IMR-90 (cell line): ENCODE data around the gene VDAC2. TPM values are rescaled to one million over a fixed set of nuclear protein-coding genes. Genes with fewer than 3 reads are reported as not detected.

Experiments
- ATAC-seq: fragments of 200-7000 bp; cut with Tn5 transposase; 2 replicates; pipeline ENCODE4 v1.9.1; 2020; ENCODE audit warnings: low read depth, mild to moderate bottlenecking, moderate library complexity
- BruUV-seq: library from RNA; stranded (reverse); fragments of 400-500 nt; replicated peaks from 2 replicates; lab custom pipeline; 2021; lab: Mats Ljungman, UMichigan
- CTCF ChIA-PET: fragments of 300-600 bp; formaldehyde crosslinking; extraction: SDS; loops from one replicate; lab custom pipeline; 2021; ENCODE audit warnings: antibody characterized with exemption; lab: Yijun Ruan, JAX
- POLR2A ChIA-PET: fragments of 300-600 bp; sonication (Branson Sonifier 250); formaldehyde crosslinking; loops from one replicate; lab custom pipeline; 2022; ENCODE audit warnings: antibody characterized with exemption; ENCODE audit not compliant: unreplicated experiment; lab: Charles Lee
- DNase-seq: peaks from one replicate; pipeline ENCODE4 v3.0.0; 2013
- H2AFZ ChIP-seq: replicated peaks from 2 replicates; pipeline ENCODE3; 2013; ENCODE audit warnings: low read length, mild to moderate bottlenecking; ENCODE audit not compliant: poor library complexity
- H2AK5ac ChIP-seq: 2 replicates; pipeline ENCODE4 v1.6.1; 2013; ENCODE audit warnings: low read depth, low read length, inconsistent platforms
- H2AK9ac ChIP-seq: replicated peaks from 2 replicates; pipeline ENCODE3; 2013; ENCODE audit warnings: mild to moderate bottlenecking, low read depth, low read length, moderate library complexity; ENCODE audit not compliant: poor library complexity
- H2BK120ac ChIP-seq: 2 replicates; pipeline ENCODE4 v1.6.1; 2013; ENCODE audit warnings: low read depth, low read length, inconsistent platforms
- H2BK15ac ChIP-seq: 3 replicates; pipeline ENCODE4 v1.6.1; 2013; ENCODE audit warnings: low read depth, low read length, inconsistent platforms
- H2BK20ac ChIP-seq: 2 replicates; pipeline ENCODE4 v1.6.1; 2013; ENCODE audit warnings: low read depth, mild to moderate bottlenecking, inconsistent platforms, low read length, moderate library complexity
- H2BK5ac ChIP-seq: 2 replicates; pipeline ENCODE4 v1.6.1; 2013; ENCODE audit warnings: mild to moderate bottlenecking, low read depth, low read length, inconsistent platforms; ENCODE audit not compliant: poor library complexity, severe bottlenecking
- H3K14ac ChIP-seq: replicated peaks from 2 replicates; pipeline ENCODE4 v1.6.1; 2013; ENCODE audit warnings: low read depth, low read length, inconsistent platforms
- H3K18ac ChIP-seq: 2 replicates; pipeline ENCODE4 v1.6.1; 2013; ENCODE audit warnings: low read depth, low read length, control low read depth
- H3K23ac ChIP-seq: 2 replicates; pipeline ENCODE4 v1.6.1; 2013; ENCODE audit warnings: low read depth, low read length, inconsistent platforms
- H3K27ac ChIP-seq: 2 replicates; pipeline ENCODE4 v1.5.1; 2013; ENCODE audit warnings: mild to moderate bottlenecking, control low read depth, low read length; ENCODE audit not compliant: insufficient read depth
- H3K27me3 ChIP-seq: 2 replicates; pipeline ENCODE4 v1.6.1; 2013; ENCODE audit warnings: low read length; ENCODE audit not compliant: control insufficient read depth, insufficient read depth
- H3K36me3 ChIP-seq: 2 replicates; pipeline ENCODE4 v1.6.1; 2013; ENCODE audit warnings: low read length, mixed read lengths; ENCODE audit not compliant: control insufficient read depth, insufficient read depth
- H3K4ac ChIP-seq: 2 replicates; pipeline ENCODE4 v1.6.1; 2013; ENCODE audit warnings: low read depth, low read length, inconsistent platforms
- H3K4me1 ChIP-seq: 2 replicates; pipeline ENCODE4 v1.6.1; 2013; ENCODE audit warnings: low read length, mixed read lengths; ENCODE audit not compliant: control insufficient read depth, insufficient read depth
- H3K4me2 ChIP-seq: 2 replicates; pipeline ENCODE4 v1.6.1; 2013; ENCODE audit warnings: low read depth, mild to moderate bottlenecking, control low read depth, low read length, moderate library complexity
- H3K4me3 ChIP-seq: 2 replicates; pipeline ENCODE4 v1.5.1; 2013; ENCODE audit warnings: low read depth, mild to moderate bottlenecking, control low read depth, low read length, moderate library complexity; ENCODE audit not compliant: insufficient read depth
- H3K56ac ChIP-seq: 2 replicates; pipeline ENCODE4 v1.6.1; 2013; ENCODE audit warnings: low read length, inconsistent platforms; ENCODE audit not compliant: insufficient read depth; ENCODE audit errors: extremely low read depth
- H3K79me1 ChIP-seq, 2 experiments: 2 replicates each; pipeline ENCODE4 v1.6.1; 2013; ENCODE audit warnings: low read length in 2 of 2, inconsistent platforms in 1 of 2, low read depth in 1 of 2
- H3K9ac ChIP-seq: 2 replicates; pipeline ENCODE4 v1.6.1; 2013; ENCODE audit warnings: low read depth, low read length, control low read depth
- H3K9me1 ChIP-seq: 2 replicates; pipeline ENCODE4 v1.6.1; 2013; ENCODE audit warnings: low read length, inconsistent platforms; ENCODE audit not compliant: insufficient read depth
- H3K9me3 ChIP-seq: 2 replicates; pipeline ENCODE4 v1.6.1; 2013; ENCODE audit warnings: low read length; ENCODE audit not compliant: control insufficient read depth, insufficient read depth
- H4K20me1 ChIP-seq: 2 replicates; pipeline ENCODE4 v1.6.1; 2013; ENCODE audit warnings: low read length, inconsistent platforms; ENCODE audit not compliant: insufficient read depth
- H4K5ac ChIP-seq: 2 replicates; pipeline ENCODE4 v1.6.1; 2013; ENCODE audit warnings: mild to moderate bottlenecking, low read depth, low read length, control low read depth
- H4K8ac ChIP-seq, 2 experiments: 2 replicates each; pipeline ENCODE4 v1.6.1; 2013; ENCODE audit warnings: low read depth in 2 of 2, low read length in 2 of 2, control low read depth in 1 of 2, inconsistent platforms in 1 of 2
- H4K91ac ChIP-seq: 2 replicates; pipeline ENCODE4 v1.6.1; 2013; ENCODE audit warnings: low read depth, low read length, inconsistent platforms; ENCODE audit not compliant: insufficient read depth
- BHLHE40 ChIP-seq: fragments of 150-350 bp; IDR thresholded peaks from 2 replicates; pipeline ENCODE4 v1.6.1; 2016; ENCODE audit warnings: mild to moderate bottlenecking, low read depth, low read length
- CEBPB ChIP-seq: IDR thresholded peaks from 2 replicates; pipeline ENCODE4 v1.6.1; 2012; ENCODE audit warnings: low read depth, low read length, improper control_type of control experiment
- ELK1 ChIP-seq: fragments of 150-350 bp; IDR thresholded peaks from 2 replicates; pipeline ENCODE4 v1.6.1; 2016; ENCODE audit warnings: low read depth, mild to moderate bottlenecking, low read length, moderate library complexity, borderline replicate concordance
- MAFK ChIP-seq: IDR thresholded peaks from 2 replicates; pipeline ENCODE4 v1.6.1; 2012; ENCODE audit warnings: low read depth, low read length, improper control_type of control experiment
- MAZ ChIP-seq: IDR thresholded peaks from 2 replicates; pipeline ENCODE4 v1.6.1; 2012; ENCODE audit warnings: low read depth, mild to moderate bottlenecking, low read length, improper control_type of control experiment, moderate library complexity, borderline replicate concordance
- MXI1 ChIP-seq: IDR thresholded peaks from 2 replicates; pipeline ENCODE4 v1.6.1; 2012; ENCODE audit warnings: low read depth, mild to moderate bottlenecking, low read length, moderate library complexity, borderline replicate concordance
- NFE2L2 ChIP-seq: fragments of 150-350 bp; IDR thresholded peaks from 2 replicates; pipeline ENCODE4 v1.6.1; 2016; ENCODE audit warnings: low read depth, mild to moderate bottlenecking, low read length
- RAD21 ChIP-seq: IDR thresholded peaks from 2 replicates; pipeline ENCODE4 v1.6.1; 2012; ENCODE audit warnings: low read length, improper control_type of control experiment
- RCOR1 ChIP-seq: IDR thresholded peaks from 2 replicates; pipeline ENCODE4 v1.6.1; 2012; ENCODE audit warnings: mild to moderate bottlenecking, low read length, improper control_type of control experiment; ENCODE audit not compliant: insufficient replicate concordance
- WGBS, 2 experiments: methylation state at CpG; one replicate each; pipeline versions ENCODE4 v1.1.5 to v1.1.7; 2013; ENCODE audit warnings: missing lambda C conversion rate in 2 of 2; ENCODE audit not compliant: insufficient read length in 1 of 2; ENCODE audit errors: extremely low coverage in 2 of 2; 5-methylcytosine and 5-hydroxymethylcytosine counted together
- dilution Hi-C: fragments of 300-500 bp; cut with HindIII; formaldehyde crosslinking; loops from one replicate; pipeline ENCODE4 v1.14.3; 2018; ENCODE audit warnings: low sequenced_read_pairs; ENCODE audit not compliant: unreplicated experiment
- in situ Hi-C: fragments of 300-500 bp; cut with MboI; formaldehyde crosslinking; loops from 3 replicates; pipeline ENCODE4 v1.14.3; 2019; ENCODE audit warnings: low sequenced_read_pairs, inconsistent platforms, mixed read lengths
- intact Hi-C: fragments of 100-400 bp; cut with micrococcal nuclease; formaldehyde crosslinking; loops from 2 replicates; pipeline ENCODE4 v1.10.0; 2022
- polyA plus RNA-seq, 3 experiments: library from polyadenylated mRNA; depleted of rRNA; stranded (reverse); fragments of >200 nt; gene quantifications; 2 replicates each; pipeline ENCODE4 v1.2.3, GENCODE V29; 2012; ENCODE audit warnings: low replicate concordance in 1 of 3
- total RNA-seq: library from RNA; depleted of rRNA; stranded (reverse); fragments of >200 nt; gene quantifications from 2 replicates; pipeline ENCODE4 v1.2.3, GENCODE V29; 2012
- TF ChIP-seq, protein P1 (sequence below): conservative IDR thresholded peaks from 2 replicates; pipeline ENCODE4 v1.5.1; 2012; ENCODE audit warnings: mild to moderate bottlenecking, low read depth, low read length, improper control_type of control experiment
- TF ChIP-seq, protein P2 (sequence below): fragments of 150-350 bp; IDR thresholded peaks from 2 replicates; pipeline ENCODE4 v1.6.1; 2017; ENCODE audit warnings: mild to moderate bottlenecking, antibody characterized with exemption, low read length, low read depth

The VDAC2 gene
- total and polyA plus RNA-seq, 2 of the 4 experiments (the other 2 are of a cell fraction): 122 to 139 TPM

DNA sequence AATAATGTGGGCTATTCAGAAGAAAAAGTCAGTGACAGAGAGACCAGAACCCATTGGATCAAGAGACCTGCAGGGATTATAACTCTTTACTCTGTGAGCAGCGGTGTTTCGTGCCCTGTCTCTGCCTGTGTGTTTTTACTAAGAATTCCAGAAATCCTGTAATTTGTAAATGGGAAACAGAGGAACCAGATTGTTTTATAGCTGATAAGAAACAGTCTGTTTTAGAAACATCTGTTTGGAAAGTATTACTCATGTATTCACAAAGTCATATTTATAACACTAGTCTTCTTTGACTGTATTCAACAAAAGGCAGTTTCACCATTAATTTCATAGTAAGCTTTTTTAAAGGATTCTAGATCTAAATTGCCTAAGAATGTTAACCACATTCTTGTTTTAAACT lies 30.0 kb upstream of the VDAC2 start:
- Histone ChIP-seq H3K23ac (no peak overlapping the region), H2BK20ac (no peak overlapping the region), H2AK5ac (no peak overlapping the region), H3K9ac (no peak overlapping the region), H2BK15ac (no peak overlapping the region), H3K9me1 (0 out of 2 replicates have a peak, but pooled peaks cover 2% of the 10 kb centered on the region), H3K27ac (peak overlapping the region; percentile 50; the same call in 1 of the 2 replicates), H2BK5ac (peak overlapping the region; percentile 24), H3K14ac (no peak overlapping the region), H3K4ac (no peak overlapping the region), H3K18ac (no peak overlapping the region), H3K4me3 (no peak overlapping the region), H4K20me1 (0 out of 2 replicates have a peak, but pooled peaks cover 4% of the 10 kb centered on the region), H3K4me2 (no peak overlapping the region), H3K79me1 (peaks cover 3 to 32% of the 10 kb centered on the region in 2 experiments; a peak in 3 of 4 replicates), H2BK120ac (no peak overlapping the region), H2AFZ (no peak overlapping the region), H3K27me3 (no peaks in the 10 kb centered on the region), H4K8ac (no peak overlapping the region), H4K91ac (no peak overlapping the region), H3K4me1 (peaks cover 10% of the 10 kb centered on the region), H4K5ac (no peak overlapping the region), H3K9me3 (no peaks in the 10 kb centered on the region), H3K36me3 (peaks cover 14% of the 10 kb centered on the region), H3K56ac (no peak overlapping the region), H2AK9ac (no peak overlapping the region)
- WGBS, 2 experiments: no CpG with 5 or more reads among the region's 2 CpGs
- ATAC-seq (peak; percentile 62), DNase-seq (peak; percentile 63)
- no TSS peak for BruUV-seq
- CTCF ChIA-PET: no interaction called here
- POLR2A ChIA-PET: no interaction called here
- in situ Hi-C loops (no loop called here), dilution Hi-C loops (no loop called here), intact Hi-C loops (loop anchor here (5.0 kb wide), 1 partner anchor 68 kb away; the partner anchor contains the start of gene SAMD8)
- TF ChIP-seq MXI1 (no peak), NFE2L2 (no peak), RAD21 (no peak), MAFK (no peak), BHLHE40 (no peak), CEBPB (no peak), ELK1 (no peak), MAZ (no peak), RCOR1 (no peak)
- TF ChIP-seq, protein P1, sequence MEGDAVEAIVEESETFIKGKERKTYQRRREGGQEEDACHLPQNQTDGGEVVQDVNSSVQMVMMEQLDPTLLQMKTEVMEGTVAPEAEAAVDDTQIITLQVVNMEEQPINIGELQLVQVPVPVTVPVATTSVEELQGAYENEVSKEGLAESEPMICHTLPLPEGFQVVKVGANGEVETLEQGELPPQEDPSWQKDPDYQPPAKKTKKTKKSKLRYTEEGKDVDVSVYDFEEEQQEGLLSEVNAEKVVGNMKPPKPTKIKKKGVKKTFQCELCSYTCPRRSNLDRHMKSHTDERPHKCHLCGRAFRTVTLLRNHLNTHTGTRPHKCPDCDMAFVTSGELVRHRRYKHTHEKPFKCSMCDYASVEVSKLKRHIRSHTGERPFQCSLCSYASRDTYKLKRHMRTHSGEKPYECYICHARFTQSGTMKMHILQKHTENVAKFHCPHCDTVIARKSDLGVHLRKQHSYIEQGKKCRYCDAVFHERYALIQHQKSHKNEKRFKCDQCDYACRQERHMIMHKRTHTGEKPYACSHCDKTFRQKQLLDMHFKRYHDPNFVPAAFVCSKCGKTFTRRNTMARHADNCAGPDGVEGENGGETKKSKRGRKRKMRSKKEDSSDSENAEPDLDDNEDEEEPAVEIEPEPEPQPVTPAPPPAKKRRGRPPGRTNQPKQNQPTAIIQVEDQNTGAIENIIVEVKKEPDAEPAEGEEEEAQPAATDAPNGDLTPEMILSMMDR: no peak
- TF ChIP-seq, protein P2, sequence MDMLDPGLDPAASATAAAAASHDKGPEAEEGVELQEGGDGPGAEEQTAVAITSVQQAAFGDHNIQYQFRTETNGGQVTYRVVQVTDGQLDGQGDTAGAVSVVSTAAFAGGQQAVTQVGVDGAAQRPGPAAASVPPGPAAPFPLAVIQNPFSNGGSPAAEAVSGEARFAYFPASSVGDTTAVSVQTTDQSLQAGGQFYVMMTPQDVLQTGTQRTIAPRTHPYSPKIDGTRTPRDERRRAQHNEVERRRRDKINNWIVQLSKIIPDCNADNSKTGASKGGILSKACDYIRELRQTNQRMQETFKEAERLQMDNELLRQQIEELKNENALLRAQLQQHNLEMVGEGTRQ: no peak
